AG09319 (cell line): ENCODE results near the gene TBL1X.
A peak's percentile ranks its signal among the peaks of the same experiment; 100 is the strongest.

Experiments
- DNase-seq: peaks from one replicate; pipeline ENCODE4 v3.0.0-alpha.2; 2010; ENCODE audit warnings: low read depth; ENCODE audit errors: extremely low read depth
- TF ChIP-seq, protein P1 (sequence below): IDR thresholded peaks from 2 replicates; pipeline ENCODE4 v1.5.1; 2011; ENCODE audit warnings: low read depth, mild to moderate bottlenecking, inconsistent platforms, low read length, moderate library complexity

TBL1X gene

DNA sequence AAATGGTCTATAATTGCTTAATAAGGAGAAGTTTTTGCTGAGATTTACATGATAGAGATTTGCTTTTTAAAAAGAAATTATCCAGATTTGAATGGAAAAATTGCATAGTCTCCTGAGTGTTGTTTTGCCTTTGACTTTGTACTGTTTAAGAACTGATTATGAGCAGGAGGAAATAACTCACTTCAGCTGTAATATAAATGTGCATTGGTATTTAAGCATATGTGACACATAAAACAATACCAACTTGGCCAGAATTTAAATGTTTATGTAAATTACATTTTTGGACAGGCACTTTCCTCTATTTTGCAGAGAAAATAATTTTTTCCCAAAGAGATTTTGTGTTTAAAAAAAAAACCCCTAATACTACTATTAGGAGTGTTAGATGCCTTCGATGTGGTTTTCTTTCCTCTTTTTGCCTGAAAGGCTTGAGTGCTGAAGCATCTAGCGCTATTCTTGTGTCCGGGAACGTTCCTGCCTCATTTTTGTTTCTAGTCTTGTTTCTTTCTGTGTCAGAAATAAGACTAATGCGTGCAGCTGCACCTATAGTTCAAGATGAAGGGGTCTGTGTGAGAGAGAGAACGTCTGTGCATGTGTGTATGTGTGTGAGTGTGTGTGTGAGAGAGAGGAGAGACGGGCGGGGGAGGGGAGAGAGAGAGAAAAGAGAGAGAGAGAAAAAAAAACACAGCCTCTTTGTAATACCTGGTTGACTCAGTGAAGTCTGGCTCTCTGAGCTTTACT is 60.8 kb downstream of the TBL1X start:
- no peak for DNase-seq
- TF ChIP-seq, protein P1, sequence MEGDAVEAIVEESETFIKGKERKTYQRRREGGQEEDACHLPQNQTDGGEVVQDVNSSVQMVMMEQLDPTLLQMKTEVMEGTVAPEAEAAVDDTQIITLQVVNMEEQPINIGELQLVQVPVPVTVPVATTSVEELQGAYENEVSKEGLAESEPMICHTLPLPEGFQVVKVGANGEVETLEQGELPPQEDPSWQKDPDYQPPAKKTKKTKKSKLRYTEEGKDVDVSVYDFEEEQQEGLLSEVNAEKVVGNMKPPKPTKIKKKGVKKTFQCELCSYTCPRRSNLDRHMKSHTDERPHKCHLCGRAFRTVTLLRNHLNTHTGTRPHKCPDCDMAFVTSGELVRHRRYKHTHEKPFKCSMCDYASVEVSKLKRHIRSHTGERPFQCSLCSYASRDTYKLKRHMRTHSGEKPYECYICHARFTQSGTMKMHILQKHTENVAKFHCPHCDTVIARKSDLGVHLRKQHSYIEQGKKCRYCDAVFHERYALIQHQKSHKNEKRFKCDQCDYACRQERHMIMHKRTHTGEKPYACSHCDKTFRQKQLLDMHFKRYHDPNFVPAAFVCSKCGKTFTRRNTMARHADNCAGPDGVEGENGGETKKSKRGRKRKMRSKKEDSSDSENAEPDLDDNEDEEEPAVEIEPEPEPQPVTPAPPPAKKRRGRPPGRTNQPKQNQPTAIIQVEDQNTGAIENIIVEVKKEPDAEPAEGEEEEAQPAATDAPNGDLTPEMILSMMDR, result no peak

DNA sequence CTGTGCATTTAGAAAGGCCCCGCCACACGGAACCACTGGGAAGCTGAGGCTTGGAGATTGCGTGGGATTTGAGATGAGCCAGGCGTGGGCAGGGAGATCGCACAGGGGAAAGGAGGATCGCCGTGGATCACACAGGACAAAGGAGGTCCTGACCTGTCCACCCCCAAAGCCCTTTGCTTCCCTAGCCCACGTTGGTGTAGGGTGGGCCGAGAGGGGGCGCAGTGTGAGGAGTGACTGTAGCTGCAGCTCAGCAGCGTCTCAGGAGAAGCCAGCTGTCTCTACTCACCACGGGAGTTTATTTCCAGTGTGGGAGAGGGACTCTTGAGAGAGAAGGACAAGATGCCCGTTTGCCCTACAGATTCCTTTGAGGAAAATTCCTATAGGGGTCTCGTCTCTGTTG is 62.1 kb downstream of the TBL1X start:
- no peak for DNase-seq
- TF ChIP-seq, protein P1, result no peak

DNA sequence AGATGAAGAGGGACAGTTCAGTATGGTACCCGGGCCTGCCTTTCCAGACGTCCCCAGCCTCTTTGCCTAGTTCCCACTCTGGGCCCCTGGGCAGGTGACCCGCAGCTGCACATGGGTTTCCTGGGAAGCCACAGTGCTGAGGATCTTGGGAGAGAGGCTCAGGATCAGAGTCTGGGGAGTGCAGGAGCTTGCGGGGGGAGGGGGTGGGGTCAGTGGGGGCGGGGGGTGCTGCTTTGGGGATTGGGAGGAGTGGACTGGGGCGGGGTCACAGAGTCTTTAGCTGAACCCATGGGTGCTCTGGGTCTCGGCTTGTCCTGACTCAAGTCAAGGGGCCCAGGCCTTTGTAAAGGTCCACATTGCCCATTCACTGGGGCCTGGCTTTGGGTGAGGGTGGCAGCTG is 63.6 kb downstream of the TBL1X start:
- no peak for DNase-seq
- TF ChIP-seq, protein P1, result no peak

DNA sequence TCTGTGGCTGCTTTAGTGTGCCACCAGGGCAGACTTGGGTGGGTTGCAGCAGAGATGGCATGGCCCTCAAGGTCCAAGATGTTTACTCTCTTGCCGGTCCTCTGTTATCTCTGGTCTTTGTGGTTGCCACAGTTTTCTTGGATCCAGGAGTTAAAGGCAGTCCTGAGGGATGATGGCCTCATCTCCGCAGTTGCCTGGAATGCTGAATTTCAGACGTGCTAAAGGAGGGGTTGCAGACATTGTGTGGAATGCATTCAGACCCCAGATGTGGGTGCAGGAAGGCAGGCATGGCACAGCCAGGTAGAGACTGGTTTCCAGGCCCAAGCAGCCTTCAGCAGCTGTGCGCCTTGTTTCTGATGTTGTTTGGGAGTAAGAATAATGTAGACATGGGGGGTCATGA is 64.4 kb downstream of the TBL1X start:
- TF ChIP-seq, protein P1, result no peak

DNA sequence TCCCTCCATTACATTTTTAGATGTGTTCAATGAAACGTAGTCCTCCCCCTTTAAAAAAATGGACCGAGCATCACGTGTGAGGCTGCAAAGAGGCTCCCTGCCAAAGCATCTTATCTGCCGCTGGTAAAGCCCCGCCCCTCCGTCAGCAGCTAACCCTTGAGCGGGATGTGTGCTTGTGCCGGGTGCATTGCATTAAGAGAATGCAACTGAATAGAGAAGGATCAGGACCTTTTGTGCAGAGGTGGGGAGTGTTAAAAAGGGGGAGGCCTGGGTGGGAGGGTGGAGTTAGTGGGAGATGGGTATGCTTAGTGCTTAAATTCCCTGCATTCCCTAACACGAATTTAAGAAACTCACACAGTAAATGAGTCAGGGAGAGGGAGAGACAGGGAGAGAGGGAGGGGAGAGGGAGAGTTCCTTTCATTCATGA is 66.0 kb downstream of the TBL1X start:
- DNase-seq, result peak; percentile 68
- TF ChIP-seq, protein P1, result no peak

More for the DNA sequence above, 64.4 kb downstream of the TBL1X start:
- no peak for DNase-seq

DNA sequence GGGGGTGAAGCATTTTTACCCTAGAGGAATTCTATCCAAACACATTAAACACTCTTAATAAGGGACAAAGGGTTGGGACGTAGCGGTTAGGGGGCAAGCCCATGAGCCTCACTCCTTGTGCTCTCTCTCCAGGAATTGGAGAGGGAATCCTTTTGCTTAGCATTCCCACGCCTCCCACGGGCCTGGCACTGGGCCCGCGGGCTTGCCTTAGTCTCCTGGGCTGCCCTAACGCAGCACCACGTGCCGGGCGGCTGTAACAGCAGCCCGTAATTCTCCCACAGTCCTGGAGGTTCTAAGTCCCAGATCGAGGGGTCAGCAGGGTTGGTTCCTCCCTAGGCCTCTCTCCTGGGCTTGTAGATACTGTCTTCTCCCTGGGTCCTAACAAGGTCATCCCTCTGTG is 67.5 kb downstream of the TBL1X start:
- TF ChIP-seq, protein P1, result no peak
- DNase-seq, result no peak

DNA sequence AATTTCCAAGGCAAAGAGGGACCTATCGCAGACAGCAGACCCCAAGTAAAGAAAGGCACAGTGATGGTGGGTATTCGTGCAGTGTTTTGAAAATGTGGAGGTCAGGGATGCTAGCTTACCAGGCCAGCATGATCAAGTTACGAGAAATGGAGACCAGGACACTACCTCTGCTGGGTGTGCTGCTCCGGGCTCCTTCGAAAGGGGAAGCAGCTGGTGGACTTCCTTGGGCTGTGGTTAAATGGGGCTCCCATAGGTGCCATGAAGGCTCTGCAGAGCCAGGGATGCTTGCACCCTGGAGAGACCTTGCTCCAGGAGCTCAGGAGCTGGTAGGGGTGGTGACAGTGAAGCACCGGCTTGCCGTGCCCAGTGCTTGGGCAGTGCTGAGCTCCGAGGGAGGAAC is 68.8 kb downstream of the TBL1X start:
- TF ChIP-seq, protein P1, result no peak
- no peak for DNase-seq
